GM18858 (cell line): Measurements from ENCODE around the gene CRY2.
A peak's percentile ranks its signal among the peaks of the same experiment; 100 is the strongest.

Experiments used
- ATAC-seq: cut with Tn5 transposase; IDR thresholded peaks from one replicate; pipeline ENCODE4 v1.9.1; 2021; ENCODE audit not compliant: unreplicated experiment

CRY2 gene

GRCh38 chr11:45917286-45917622, 70.0 kb downstream of the CRY2 start:
- no peak for ATAC-seq

GRCh38 chr11:45917623-45918330, 70.5 kb downstream of the CRY2 start, which contains the start of gene PEX16:
PEX16 (minus strand) TSS chr11:45917877; CDS start chr11:45917811, 66 bp downstream.
- peak; percentile 90 for ATAC-seq

GRCh38 chr11:45918331-45918941, 71.2 kb downstream of the CRY2 start:
- peak; percentile 22 for ATAC-seq

GRCh38 chr11:45918962-45919675, 71.8 kb downstream of the CRY2 start:
- no peak for ATAC-seq

GRCh38 chr11:45919806-45920530, 72.7 kb downstream of the CRY2 start:
- no peak for ATAC-seq

GRCh38 chr11:45920531-45921477, 73.5 kb downstream of the CRY2 start:
- ATAC-seq: no peak

GRCh38 chr11:45921561-45922424, 74.5 kb downstream of the CRY2 start:
- no peak for ATAC-seq

GRCh38 chr11:45922425-45923082, 75.3 kb downstream of the CRY2 start, which contains the start of gene LARGE2:
LARGE2 (plus strand) TSS chr11:45922656; CDS start chr11:45922883, 227 bp downstream.
- no peak for ATAC-seq

GRCh38 chr11:45924036-45924915, 77.0 kb downstream of the CRY2 start:
- no peak for ATAC-seq

GRCh38 chr11:45924927-45925326, 77.7 kb downstream of the CRY2 start:
- ATAC-seq: no peak

GRCh38 chr11:45925550-45925949, 78.3 kb downstream of the CRY2 start:
- no peak for ATAC-seq

- no peak for ATAC-seq
Measured at GRCh38 chr11:45926001-45926401, 78.7 kb downstream of the CRY2 start.

GRCh38 chr11:45926536-45927331, 79.5 kb downstream of the CRY2 start:
- ATAC-seq: no peak

GRCh38 chr11:45927332-45927683, 80.0 kb downstream of the CRY2 start:
- ATAC-seq: no peak

GRCh38 chr11:45927684-45928413, 80.6 kb downstream of the CRY2 start:
- ATAC-seq: no peak

- no peak for ATAC-seq
Measured at GRCh38 chr11:45928535-45929215, 81.4 kb downstream of the CRY2 start.
